HG03460 (cell line): ENCODE data around the gene PGRMC2.
"Not testable (repeated sequence)": the region's sequence is repeated elsewhere in the genome, so short reads cannot be mapped to it uniquely, and the experiment has no call there.

Experiments
- ATAC-seq: cut with Tn5 transposase; IDR thresholded peaks from one replicate; pipeline ENCODE4 v1.9.1; 2021; ENCODE audit not compliant: unreplicated experiment

The PGRMC2 gene

DNA sequence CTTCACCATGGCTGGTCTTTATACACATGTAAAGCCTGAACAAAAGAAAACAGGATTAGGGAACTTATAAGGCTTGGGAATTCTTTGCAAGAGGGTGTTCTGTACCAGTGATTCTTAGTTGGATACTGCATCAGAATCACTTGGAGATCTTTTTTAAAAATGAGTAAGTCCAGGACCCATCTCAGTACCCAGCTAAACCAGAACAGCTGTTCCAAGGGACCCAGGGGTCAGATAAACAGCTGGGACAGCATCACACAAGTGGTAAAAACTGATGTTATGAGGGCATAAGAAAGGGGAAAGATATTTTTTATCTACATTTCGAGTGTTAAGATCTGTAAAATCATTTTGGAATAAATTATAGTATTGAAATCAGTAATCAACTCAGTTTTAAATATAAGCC is 16.1 kb downstream of the PGRMC2 start:
- ATAC-seq, result no peak

DNA sequence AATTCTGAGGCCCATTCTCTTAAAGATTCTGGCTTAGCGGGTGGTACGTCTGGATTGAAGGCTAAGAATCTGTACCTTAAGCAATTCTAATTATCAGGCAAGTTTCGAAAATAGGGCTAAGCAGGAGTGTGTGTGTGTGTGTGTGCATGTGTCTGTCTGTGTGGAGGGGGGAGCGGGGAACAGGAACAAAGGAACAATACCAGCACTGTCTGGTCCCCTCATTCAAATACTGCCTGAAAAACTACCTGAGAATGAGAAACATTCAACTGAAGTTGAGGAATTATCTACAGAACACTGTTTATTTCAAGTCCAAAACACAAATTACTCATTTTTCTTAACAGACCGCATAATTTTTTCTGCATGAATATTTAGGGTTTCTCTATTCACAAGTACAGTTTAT is 18.6 kb downstream of the PGRMC2 start:
- no peak for ATAC-seq

DNA sequence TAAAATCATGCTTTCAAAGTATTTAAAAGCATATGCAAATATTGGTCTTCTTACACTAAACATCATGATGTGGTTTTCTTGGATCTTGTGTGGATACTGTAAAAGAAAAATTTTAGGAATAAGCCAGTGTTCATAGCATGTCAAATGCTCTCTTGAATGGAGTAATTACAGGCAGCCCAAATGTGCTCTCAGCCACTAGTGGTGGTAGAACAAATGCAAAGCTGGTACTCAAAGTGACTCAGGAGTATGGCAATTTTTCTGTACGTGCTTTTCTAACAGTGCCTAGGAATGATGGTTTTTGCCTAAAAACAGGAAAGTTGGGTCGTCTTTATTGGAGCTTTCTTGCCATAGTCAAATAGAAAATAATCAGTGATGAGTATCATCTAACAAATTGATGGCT is 19.9 kb downstream of the PGRMC2 start:
- no peak for ATAC-seq

DNA sequence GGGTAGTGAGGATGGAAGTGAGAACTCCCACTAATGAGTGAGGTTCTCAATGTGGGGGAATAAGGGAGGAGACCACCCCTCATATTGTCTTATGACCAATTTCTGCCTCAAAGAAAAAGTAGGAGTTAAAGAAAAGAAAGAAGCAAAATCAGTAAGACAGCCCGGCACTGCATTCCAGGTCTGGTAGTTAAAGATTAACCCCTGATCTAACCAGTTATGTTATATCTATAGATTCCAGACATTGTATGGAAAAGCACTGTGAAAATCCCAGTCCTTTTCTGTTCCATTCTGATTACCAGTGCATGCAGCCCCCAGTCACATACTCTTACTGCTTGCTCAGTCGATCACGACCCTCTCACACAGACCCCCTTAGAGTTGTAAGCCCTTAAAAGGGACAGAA is 20.4 kb downstream of the PGRMC2 start:
- ATAC-seq, result not testable (repeated sequence)

DNA sequence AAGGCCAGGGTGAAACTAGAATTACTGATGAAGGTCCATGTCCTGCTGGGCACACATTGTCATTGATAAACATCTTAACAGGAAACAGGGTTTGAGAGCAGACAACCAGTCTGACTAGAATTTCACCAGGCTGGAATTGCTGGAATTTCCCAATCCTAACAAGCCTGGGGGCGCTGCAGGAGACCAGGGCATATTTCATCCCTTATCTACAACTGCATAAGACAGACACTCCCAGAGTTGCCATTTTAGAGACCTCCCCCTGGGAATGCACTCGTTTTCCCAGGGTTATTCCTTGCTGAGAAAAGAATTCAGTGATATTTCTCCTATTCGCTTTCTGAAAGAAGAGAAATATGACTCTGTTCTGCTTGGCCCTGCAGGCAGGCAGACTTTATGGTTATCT is 22.1 kb downstream of the PGRMC2 start:
- not testable (repeated sequence) for ATAC-seq

DNA sequence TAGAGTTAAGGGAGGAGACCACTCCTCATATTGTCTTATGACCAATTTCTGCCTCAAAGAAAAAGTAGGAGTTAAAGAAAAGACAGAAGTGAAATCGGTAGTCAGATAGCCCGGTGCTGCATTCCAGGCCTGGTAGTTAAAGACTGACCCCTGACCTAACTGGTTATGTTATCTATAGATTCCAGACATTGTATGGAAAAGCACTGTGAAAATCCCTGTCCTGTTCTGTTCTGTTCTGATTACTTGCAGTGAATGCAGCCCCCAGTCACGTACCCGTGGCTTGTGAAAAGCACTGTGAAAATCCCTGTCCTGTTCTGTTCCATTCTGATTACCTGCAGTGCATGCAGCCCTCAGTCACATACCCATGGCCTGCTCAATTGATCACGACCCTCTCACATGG is 27.7 kb downstream of the PGRMC2 start:
- not testable (repeated sequence) for ATAC-seq

DNA sequence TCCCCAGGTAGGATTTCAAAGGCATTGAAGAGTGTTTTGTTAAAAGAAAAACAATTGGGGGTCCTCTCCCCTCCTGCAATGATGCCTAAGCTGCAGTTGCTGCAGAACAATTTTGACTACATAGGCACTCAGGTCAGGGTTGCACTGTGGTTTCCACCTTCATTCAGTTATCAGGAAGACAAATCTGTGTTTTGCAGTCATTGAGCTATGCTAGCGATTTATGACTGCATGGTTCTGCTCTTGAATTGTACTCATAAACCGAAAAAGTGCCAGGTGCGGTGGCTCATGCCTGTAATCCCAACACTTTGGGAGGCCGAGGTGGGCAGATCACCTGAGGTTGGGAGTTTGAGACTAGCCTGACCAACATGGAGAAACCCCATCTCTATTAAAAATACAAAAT is 29.4 kb downstream of the PGRMC2 start:
- not testable (repeated sequence) for ATAC-seq

DNA sequence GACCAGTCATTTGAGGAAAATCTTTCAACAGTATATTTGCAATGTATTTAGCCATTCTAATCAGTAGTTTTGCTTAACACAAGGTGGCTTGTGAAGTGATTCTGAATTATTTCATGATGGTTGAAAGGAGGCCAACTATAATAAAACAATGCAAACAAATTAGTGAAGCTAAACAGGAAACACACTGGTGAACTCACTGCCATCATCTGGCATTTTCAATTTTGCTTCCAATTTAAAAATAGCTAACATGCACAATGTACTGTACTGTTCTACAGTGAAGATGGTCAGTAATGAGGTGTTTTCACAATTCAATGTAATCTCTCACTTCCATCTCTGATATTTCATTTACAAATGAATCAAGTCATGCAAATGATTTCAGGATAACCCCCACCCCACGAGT is 31.1 kb downstream of the PGRMC2 start:
- ATAC-seq, result no peak

DNA sequence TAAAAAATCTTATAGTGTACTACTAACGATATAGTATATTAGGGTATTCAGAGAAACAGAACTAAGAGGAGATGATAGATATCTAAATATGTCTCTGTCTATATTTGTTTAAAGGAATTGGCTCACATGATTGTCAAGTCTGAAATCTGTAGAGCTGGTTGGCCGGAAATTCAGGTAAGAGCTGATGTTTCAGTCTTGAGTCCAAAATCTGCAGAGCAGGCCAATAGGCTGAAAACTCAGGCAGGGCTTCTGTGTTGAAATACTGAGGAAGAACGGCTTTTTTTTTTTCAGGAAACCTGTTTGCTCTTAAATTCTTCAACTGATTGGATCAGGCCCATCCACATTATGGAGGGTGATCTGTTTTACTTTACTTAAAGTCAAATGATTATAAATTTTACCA is 31.7 kb downstream of the PGRMC2 start:
- ATAC-seq, result no peak

DNA sequence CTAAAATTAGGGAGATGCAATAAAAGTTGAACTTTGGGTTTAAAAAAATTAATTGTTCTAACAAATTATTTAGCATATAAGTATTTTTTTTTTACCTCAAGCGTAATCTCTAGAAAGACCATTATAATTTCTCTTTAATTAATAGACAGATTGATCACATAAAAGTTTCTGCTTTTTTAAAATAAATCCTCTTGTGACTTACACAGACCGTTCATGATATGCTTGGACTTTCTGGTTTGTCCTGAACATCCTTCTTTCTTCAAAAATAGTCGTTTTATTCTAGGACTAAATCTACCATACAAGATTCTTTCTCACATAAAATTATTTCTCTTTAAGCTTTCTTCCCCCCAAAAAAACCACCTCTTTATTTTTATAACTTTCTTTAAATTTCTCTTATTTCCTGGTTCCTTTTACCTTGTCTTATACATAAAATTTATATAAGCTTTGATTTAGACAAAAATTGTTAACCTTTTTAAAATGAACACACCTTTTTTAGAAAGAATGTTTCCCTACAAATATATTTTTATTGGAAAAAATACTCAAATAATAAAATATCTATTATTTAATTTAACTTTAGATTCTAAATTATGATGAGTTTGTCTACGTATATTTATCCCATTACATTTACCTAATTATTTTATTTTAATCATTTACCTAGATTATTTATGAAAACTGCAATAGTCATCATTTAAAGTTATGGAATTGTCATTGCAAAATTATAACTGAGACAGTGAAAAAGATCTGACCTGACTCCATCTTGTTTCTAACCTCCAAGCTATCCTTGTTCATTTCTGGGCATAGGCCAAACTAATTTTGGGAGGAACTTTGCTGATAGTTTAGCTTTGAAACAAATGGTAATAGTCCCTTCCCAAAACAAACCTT is 37.6 kb downstream of the PGRMC2 start:
- ATAC-seq, result no peak

DNA sequence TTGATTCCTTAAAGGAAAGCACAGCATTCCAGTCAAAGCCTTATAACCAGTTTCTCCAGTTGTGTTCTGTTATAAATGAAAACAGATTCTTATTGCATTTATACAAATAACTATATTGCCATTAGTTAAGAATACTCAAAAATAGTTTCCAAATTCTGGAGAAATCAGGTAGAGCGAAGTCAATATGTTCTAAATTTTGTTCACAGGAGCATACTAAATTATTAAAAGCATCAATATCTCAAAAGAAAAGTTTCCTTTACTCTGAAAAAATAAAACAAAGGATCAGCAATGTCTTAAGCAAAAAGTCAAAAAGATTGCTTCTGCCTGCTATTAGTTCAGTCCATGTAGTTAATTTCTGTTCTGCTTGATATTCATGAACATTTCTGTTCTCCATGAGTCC is 39.7 kb downstream of the PGRMC2 start:
- ATAC-seq, result no peak

DNA sequence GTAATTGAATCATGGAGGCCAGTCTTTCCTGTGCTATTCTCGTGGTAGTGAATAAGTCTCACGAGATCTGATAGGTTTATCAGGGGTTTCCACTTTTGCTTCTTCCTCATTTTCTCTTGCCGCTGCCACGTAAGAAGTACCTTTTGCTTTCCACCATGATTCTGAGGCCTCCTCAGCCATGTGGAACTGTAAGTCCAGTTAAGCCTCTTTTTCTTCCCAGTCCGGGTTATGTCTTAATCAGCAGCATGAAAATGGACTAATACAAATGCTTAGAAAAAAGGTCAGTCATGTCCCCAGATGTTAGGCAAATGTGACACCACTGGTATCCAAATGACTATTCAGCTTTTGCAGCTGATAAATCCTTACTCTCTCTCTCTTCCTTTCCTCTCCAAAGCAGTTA is 42.2 kb downstream of the PGRMC2 start:
- not testable (repeated sequence) for ATAC-seq

DNA sequence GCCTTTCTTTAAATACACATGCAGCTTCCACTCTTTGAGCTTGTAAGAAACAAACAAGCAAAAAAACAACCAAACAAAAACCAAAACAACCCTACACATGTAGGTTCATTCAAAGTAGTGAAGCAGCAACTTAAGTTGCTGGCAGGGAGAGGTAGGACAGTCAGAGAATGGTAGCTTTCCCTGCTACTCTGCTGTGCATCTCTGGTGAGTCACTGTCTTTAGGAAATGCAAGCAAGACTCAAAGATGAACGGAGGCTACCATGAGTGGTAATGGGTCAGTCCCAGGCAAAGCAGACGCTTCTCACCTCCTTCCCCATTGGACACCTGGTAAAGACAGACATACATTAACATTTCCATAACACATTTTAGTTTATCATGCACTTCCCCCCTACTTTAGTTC is 43.2 kb downstream of the PGRMC2 start:
- ATAC-seq, result no peak

DNA sequence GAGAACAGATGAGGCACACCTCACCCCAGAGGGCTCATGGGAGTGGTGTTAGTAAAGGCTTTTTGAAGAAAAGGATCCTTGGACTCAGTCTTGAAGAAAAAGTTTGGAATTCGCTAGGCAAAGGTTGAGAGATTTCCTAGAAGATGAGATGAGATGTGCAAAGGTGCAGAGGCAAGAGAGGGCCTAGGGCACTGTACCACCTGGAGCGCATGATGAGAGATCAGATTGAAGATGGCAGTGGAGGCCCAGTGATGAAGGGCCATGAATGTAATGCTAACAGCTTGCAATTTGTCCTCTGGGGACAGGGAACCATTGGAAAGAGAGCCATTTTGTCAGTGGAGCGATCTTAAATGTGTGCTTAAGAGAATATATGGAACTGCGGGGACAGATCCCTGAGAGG is 45.0 kb downstream of the PGRMC2 start:
- ATAC-seq, result no peak

DNA sequence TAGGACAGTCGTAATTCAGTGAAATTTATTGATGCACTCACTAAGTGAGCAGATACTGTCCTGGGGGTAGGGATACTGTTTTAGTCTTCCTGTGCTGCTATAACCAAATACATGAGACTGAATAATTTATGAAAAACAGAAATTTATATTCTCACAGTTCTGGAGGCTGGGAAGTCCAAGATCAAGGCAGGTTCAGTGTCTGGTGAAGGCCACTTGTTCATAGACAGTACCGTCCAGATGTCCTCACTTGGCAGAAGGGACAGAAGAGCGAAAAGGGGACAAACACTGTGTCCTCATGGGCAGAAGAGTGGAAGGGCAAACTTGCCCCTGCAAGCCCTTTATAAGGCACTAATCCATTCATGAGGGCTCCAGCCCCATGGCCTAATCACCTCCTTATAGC is 45.6 kb downstream of the PGRMC2 start:
- ATAC-seq, result no peak

DNA sequence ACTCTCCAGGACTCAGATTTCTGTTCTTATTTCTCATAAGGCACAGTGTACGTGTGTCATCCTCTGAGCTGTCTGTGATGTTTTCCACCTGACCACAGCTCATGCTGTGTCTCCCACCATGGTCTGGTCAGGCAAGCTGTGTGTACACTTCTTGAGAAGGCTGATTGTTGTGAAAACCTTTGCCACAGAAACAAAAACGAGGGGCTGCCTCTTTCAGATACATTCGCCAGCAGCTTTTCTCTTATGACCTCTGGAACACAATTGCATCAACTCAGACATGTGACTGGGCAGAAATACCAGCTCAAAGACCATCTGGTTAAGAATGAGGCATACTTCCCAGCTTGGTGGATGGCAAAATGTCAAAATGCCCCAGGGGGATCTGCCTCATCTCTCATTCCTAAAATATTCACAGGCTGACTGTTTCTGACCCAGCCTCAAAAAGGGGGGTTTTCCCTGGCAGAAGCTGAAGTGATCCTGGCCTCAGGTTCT is 46.1 kb downstream of the PGRMC2 start:
- no peak for ATAC-seq

DNA sequence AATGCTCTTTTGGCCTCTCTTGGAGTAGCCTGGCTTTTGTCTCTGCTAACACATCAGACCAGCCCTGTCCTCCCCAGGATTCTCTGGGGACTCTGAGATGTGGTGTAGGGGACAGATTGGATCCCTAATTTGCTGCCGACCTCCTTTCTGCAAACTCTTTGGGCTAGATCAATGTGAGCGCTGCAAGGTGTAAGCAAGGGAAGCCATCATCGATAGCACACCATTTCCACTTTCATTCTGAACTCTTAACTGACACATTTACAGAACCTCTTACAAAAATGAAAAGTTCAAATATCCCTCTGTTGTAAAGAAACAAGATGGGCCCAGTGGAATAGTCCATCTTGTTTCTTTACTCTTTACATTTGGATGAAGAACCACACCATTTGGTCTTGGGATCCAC is 46.6 kb downstream of the PGRMC2 start:
- no peak for ATAC-seq

DNA sequence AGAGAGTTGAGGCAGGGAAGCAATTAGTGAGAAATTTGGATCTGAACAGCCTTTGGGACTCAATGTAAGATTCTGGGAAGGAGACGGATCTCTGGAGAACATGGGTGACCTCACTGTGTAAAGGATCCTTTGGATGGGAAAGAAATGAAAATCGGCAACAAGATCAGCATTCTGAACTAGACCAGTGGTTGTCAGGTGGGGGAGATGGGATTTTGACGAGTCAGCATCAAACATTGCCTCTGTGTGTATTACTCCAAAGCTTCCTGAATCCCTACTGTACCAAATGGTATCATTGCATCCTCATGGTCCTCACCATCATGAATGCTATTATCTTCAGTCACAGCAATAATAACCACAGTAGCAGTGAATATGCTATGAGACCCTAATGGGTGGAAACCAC is 52.8 kb downstream of the PGRMC2 start:
- no peak for ATAC-seq

DNA sequence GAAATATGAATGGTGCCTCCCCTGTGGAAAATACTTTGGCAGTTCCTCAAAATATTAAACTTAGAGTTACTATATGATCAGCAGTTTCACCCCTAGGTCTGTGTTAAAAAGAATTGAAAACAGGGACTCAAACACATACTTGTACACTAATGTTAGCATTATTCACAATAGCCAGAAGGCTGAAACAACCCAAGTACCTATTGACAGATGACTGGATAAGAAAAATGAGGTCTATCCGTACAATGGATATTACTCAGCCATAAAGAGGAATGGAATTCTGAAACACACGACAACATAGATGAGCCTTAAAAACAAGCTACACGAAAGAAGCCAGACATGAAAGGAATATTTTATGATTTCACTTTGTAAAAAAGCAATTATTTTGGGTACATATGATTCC is 54.9 kb downstream of the PGRMC2 start:
- no peak for ATAC-seq

DNA sequence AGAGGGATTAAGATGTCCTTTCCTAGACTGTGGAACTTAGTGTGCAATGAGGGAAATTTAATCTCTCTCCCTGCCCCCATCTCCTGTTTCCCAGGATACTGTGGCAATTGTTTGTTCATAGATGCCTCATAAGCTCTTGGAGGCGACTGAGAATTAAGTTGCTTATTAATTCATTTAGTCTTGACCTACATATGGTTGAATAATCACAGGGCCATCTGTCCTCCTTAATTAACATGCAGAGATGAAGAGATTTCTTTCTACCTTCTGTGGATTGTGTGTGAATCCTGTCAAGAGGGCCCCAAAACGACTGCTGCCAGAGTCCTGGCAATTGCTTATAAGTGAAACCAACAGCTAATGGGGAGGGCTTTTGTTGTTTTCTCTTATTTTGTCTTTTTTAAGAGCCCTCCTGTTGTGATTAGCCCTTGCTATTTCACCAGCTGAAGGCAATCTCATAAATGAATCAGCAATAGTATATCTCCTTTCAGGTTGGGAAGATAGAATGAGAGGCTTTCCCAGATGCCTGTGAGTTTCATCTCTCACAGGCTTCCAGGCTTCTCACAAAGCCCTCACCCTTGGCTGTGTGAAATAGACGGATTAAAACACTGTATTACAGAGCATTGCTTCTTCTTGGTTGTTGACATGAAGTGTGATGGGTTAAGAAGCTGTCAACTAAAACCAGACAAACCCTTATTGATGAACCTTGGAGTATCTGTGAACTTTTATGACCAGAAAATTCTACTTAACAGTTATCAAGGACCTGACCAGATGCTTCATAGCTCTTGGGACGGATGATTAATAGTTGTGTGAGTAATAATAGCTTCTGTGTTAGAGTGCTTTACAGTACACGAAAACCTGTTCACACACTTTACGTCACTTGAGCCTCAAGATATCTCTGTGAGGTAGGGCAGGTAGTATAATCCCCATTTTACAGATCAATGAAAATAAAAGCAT is 58.5 kb downstream of the PGRMC2 start:
- ATAC-seq, result no peak

DNA sequence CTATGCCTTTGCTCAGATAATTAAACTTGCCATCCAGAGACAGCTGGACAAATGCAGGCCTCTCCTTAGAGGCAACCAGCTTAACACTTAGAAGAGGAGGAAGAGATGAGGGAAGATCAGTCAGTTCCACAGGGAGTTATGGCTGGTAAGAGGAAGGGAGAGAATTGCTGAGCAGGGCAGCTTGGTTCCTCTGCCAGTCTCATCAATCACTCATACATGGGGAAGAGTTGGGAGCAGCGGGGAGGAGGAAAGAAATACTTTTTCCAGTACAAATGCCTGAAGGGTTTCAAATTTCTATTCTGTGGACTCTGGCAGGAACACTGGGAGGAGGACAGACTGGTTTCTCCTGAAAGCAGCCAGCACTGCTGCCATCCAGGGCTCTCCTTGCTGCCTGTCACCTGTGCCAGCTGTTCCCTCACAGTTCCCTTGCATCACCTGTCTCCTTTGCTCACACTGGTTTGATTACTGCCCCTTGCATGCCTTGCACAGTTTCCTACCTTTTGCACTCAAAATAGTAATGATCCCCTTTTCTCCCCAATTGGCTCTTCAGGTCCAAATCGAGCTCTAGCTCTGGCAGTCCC is 59.5 kb downstream of the PGRMC2 start:
- no peak for ATAC-seq
